GM18526 (cell line): ENCODE data around the gene RPRD1B.

ENCODE experiments used
- POLR2A ChIP-seq: IDR thresholded peaks from 3 replicates; pipeline ENCODE4 v1.6.1; 2011; ENCODE audit not compliant: insufficient read length; ENCODE audit errors: extremely low read depth

The RPRD1B gene

GRCh38 chr20:38136421-38137245 is 103.1 kb downstream of the RPRD1B start:
- no peak for TF ChIP-seq POLR2A

GRCh38 chr20:38137441-38138037 is 104.0 kb downstream of the RPRD1B start:
- TF ChIP-seq POLR2A: no peak

GRCh38 chr20:38138086-38138778 is 104.7 kb downstream of the RPRD1B start:
- no peak for TF ChIP-seq POLR2A

- no peak for TF ChIP-seq POLR2A
Observed at GRCh38 chr20:38139156-38139912, 105.8 kb downstream of the RPRD1B start.

GRCh38 chr20:38139977-38140753 is 106.6 kb downstream of the RPRD1B start:
- TF ChIP-seq POLR2A: no peak

GRCh38 chr20:38141204-38141888 is 107.8 kb downstream of the RPRD1B start:
- TF ChIP-seq POLR2A: no peak
